ENCODE data around the gene DYNLRB2.

Gene DYNLRB2

GRCh38 chr16:80540516-80541305 is at the start of gene DYNLRB2:
Gene DYNLRB2 (plus strand): TSS chr16:80540993. CDS start chr16:80541077, 84 bp downstream.
- peak; percentile 83 for DNase-seq

GRCh38 chr16:80500116-80500859 is 40.5 kb upstream of the DYNLRB2 start:
- no peak for DNase-seq

GRCh38 chr16:80500961-80501525 is 39.8 kb upstream of the DYNLRB2 start:
- DNase-seq = no peak

GRCh38 chr16:80503107-80503506 is 37.7 kb upstream of the DYNLRB2 start:
- no peak for DNase-seq

DNA sequence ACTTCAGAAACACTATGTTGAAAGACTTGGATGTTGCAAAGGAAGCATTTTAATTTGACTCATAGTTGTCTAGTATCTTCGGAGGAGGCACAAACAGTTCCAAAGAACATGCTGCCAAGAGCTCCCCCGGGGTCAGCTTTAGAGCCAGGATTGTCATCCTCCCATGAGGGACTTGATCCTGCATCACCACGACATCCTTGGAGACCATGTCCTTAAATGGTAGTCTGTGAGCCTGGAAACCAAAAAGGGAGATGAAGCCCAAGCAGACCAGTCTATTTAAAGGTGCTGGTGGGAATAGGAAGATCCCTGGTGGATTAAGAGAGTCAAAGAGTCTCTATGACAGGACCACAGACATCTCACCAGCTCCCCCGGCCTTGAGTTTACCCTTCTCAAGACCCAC is 33.3 kb upstream of the DYNLRB2 start:
- no peak for DNase-seq

GRCh38 chr16:80509872-80510271 is 30.9 kb upstream of the DYNLRB2 start:
- no peak for DNase-seq

GRCh38 chr16:80511824-80512592 is 28.8 kb upstream of the DYNLRB2 start:
- no peak for DNase-seq

- DNase-seq = no peak
These were observed 28.3 kb upstream of the DYNLRB2 start for GRCh38 chr16:80512593-80512853.

DNA sequence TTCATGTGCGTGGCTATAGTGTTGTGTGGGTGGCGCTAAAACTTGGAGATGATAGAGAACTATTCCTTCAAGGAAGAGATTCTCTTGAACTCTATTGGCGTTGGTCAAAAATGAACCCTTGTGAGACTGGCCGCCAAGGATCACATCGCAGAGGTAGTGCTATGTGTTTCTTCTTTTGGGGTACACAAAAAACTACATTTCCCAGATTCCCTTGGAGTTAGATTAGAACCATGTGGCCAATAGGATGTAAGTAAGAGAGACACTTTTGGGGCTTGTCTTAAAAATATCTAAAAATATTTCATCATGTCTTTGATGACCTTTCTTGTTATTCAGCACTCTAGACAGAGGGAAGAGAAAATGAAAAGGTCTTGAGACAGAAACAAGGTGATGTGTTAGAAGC is 25.4 kb upstream of the DYNLRB2 start:
- no peak for DNase-seq

DNA sequence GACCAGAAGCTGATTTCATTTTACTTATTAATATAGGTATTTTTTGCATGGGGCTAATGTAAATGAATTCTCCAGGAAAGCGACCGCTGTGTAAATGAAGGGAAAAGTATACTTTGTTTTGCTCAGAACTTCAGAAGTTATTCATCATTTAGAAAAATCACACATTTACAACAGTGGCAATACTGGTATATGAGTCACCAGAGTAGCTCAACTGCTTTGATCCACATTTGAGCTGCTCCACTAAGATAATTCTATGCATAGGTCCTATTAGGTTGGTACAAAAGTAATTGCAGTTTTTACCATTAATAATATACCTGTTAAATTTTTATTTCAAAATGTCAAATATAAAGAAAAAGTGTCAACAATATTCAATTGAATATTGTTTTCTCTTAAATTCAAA is 22.9 kb upstream of the DYNLRB2 start:
- DNase-seq = no peak

GRCh38 chr16:80518436-80518835 is 22.4 kb upstream of the DYNLRB2 start:
- peak; percentile 42 for DNase-seq

GRCh38 chr16:80519189-80519588 is 21.6 kb upstream of the DYNLRB2 start:
- no peak for DNase-seq

- DNase-seq = no peak
These were observed 15.4 kb upstream of the DYNLRB2 start for GRCh38 chr16:80525420-80525819.

DNA sequence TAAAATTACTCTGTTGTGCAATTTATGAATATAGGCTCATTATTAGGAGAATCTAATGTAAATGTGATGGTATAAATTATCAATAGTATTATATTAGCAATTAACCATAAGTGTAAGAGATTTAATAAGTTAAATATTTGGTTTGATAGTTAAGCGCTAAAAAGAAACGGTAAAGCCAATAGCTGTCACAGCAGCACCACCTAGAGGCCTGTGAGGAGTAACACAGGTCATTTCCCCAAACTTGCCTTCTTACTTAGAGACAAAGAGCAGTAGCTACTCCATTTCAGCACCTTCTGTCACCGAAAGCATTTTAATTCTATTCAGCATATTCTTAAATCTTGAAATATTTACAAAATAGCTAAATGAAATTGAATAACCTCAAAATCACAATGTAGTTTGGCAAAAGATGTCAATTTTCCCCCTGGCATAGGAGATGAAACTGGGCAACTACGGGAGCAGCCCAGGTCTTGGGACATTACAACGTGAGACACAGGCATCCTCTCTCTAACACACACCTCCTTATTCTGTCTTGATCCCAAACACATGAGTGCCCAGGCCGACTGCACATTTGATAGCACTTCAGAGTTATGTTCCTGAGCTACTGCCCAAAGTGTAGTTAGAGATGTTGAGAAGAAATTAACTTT is 14.3 kb upstream of the DYNLRB2 start:
- DNase-seq = peak; percentile 31

- peak; percentile 45 for DNase-seq
These were observed 13.5 kb upstream of the DYNLRB2 start for GRCh38 chr16:80527297-80527696.

DNA sequence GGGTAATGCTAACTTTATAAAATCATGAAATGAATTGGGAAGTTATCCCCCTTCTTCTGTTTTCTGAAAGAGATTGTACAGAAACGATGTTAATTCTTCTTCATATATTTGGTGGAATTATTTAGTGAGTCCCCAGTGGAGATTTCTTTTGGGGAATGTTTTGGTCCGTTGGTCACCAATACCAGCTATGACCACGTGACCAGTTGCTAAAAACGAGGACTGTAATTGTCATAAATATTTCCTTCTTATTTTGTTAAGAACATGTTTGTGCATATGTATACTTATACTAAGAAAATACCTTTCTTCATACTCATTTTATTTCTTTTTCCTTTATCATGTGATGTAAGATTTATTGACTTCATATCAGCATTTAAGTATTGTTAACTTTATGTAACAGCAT is 10.3 kb upstream of the DYNLRB2 start:
- DNase-seq = no peak

GRCh38 chr16:80536238-80536637 is 4.6 kb upstream of the DYNLRB2 start:
- DNase-seq = no peak

DNA sequence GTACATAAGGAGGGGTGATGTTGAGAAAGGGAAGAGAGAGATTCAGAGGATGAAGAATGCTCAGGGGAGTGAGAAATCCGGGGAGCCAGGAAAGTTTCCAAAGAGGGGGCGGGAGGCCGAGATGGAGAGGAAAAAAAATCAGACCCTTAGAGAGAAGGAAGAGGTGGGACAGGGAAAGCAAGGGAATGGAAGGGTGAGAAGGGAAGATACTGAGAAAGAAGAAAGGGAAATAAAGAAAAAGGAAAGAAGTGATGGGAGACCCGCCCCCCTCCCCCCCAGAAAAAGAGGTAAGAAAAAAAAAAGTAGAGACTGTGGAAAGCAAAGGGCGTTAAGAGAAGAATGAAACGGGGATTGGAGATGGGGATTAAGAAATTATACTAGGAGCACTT is 507 bp downstream of the DYNLRB2 start:
- DNase-seq = no peak

DNA sequence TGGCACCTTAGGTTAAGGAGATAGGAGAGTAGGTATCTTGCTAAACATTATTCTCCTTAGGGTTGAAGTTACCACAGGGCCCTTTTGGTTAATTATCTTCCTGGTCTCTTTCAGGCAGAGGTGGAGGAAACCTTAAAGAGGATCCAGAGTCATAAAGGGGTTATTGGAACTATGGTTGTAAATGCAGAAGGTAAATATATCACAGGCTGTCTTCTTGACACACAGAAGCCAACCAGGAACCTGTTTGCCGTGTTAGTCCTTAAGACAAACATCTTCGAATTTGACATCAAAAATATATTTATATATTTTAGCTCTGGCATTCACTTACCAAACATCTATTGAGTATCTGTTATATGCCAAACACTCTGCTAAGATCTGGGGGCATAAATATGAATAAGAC is 2.4 kb downstream of the DYNLRB2 start:
- DNase-seq = no peak

GRCh38 chr16:80544326-80544725 is 3.5 kb downstream of the DYNLRB2 start:
- no peak for DNase-seq

DNA sequence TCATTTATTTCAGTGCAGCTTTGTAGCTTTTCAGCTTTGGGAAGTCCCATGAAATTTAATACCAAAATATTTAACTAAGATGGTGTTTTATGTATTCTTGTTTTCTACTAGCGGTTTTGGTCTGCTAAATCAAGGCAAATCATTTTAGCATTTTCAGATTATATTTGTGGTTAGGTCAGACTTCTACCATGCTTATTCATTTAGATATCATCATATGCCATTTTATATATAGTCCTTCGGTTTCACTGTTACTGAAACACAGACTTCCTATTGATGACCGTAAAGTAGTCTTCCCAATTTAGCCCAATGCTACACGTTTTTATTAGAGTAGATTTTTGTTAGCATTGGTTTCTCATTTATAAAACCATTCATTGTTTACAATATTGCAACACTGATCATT is 5.5 kb downstream of the DYNLRB2 start:
- no peak for DNase-seq

DNA sequence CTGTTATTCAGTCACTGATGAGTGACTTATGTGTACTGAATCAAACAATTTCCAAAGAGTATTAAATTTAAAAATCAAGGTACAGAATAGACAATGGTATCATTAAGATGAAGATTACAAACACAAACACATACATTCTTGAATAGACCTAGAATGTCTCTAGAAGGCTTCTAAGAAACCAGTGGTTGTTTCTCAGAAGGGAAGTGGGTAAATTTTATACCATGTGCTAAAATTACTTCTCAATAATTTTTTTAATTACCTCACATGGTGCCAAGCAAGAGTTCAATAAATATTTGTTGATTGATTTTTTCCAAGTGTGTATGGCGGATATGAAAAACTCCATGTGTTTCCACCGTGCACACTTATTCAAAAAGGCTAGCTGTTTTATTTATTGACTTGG is 6.4 kb downstream of the DYNLRB2 start:
- DNase-seq = no peak

DNA sequence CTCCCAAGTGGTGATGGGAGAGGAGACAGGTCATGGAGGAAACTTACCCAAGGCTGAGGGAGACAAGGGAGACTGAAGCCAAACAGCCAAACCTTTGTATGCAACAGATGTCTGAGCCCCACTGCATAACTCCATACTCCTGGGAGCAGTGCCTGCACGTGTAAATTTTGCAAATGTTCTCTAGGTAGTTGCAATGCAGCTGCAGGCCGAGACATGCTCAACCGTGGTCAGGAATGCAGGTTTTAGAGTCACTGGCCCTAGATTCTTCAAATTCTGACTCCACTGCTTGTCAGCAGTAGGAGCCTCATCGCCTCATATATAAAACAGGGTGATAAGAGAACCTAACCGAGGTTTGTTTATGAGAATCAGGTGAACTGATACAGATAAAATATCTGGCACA is 11.5 kb downstream of the DYNLRB2 start:
- no peak for DNase-seq
